Peyer's patch (tissue), 4 donors: ENCODE data around the gene CUBN. TPM values are rescaled to one million over a fixed set of nuclear protein-coding genes. Genes with fewer than 3 reads are reported as not detected.

Experiments used
- DNase-seq, 3 donors: peaks; one replicate each; pipeline ENCODE4 v3.0.0-alpha.2; 2017 to 2019
- H3K27ac ChIP-seq, 4 donors: fragments of 200-600 bp; sonication (generic); one replicate each; pipeline ENCODE4 v1.5.1; 2016 to 2019
- H3K27me3 ChIP-seq, 2 donors: fragments of 200-600 bp; sonication (generic); one replicate each; pipeline ENCODE4 v1.5.1; 2019
- H3K36me3 ChIP-seq, 3 donors: fragments of 200-600 bp; sonication (generic); one replicate each; pipeline ENCODE4 v1.5.1; 2016 to 2019
- H3K4me1 ChIP-seq, 4 donors: fragments of 200-600 bp; sonication (generic); one replicate each; pipeline ENCODE4 v1.5.1; 2016 to 2019
- H3K4me3 ChIP-seq, 4 donors: fragments of 200-600 bp; sonication (generic); 1 replicate in 3 of 4; 2 replicates in 1 of 4; pipeline ENCODE4 v1.5.1; 2016 to 2019; ENCODE audit warnings: mild to moderate bottlenecking in 1 of 4
- H3K9me3 ChIP-seq, 4 donors: fragments of 200-600 bp; sonication (generic); one replicate each; pipeline ENCODE4 v1.5.1; 2016 to 2019; ENCODE audit warnings: mild to moderate bottlenecking in 1 of 4
- POLR2A ChIP-seq, 2 donors: fragments of 450-650 bp; IDR thresholded peaks; one replicate each; pipeline ENCODE4 v1.5.1; 2017; ENCODE audit warnings: antibody characterized with exemption in 2 of 2, mild to moderate bottlenecking in 2 of 2, moderate library complexity in 2 of 2
- total RNA-seq, 4 donors: library from RNA; depleted of rRNA; stranded (reverse); fragments of >200 nt; gene quantifications; one replicate each; pipeline ENCODE4 v1.1.0, GENCODE V29; 2016
- TF ChIP-seq, protein P1 (sequence below), 6 experiments: fragments of 450-650 bp in 4 of 6; fragments of 200-600 bp in 2 of 6; sonication (generic) in 1 of 6; IDR thresholded peaks; one replicate each; pipeline ENCODE4 v1.5.1; 2017 to 2019; ENCODE audit warnings: antibody characterized with exemption in 6 of 6, mild to moderate bottlenecking in 3 of 6, moderate library complexity in 1 of 6

Gene CUBN
- total RNA-seq, 4 donors from 2014 or later: 2.5 to 329 (median 126) TPM

DNA sequence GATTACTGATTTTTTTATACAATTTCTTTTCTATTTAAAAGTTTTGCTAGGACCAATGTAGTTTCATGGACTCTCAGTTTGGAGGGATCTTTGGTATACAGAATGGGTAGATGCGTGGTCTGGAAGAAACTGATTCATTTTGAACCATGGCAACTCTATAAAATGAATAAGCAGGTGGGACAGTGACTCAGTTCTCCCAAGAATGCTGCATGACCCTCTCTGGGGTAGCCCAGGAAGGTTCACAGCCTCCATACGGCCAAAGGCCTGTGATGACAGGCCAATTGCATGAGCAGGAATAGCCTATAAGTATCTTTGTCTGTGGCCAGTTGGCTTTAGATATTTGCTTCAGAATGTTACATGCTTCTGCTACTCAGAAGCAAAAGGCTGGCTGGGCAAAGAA is 199.1 kb downstream of the CUBN start:
- DNase-seq: no peak
- H3K36me3 ChIP-seq: peaks cover 0 to 5% (median 0%) of the 10 kb centered on the region in 3 donors
- no peak overlapping the region for H3K4me3 ChIP-seq
- TF ChIP-seq, protein P1, sequence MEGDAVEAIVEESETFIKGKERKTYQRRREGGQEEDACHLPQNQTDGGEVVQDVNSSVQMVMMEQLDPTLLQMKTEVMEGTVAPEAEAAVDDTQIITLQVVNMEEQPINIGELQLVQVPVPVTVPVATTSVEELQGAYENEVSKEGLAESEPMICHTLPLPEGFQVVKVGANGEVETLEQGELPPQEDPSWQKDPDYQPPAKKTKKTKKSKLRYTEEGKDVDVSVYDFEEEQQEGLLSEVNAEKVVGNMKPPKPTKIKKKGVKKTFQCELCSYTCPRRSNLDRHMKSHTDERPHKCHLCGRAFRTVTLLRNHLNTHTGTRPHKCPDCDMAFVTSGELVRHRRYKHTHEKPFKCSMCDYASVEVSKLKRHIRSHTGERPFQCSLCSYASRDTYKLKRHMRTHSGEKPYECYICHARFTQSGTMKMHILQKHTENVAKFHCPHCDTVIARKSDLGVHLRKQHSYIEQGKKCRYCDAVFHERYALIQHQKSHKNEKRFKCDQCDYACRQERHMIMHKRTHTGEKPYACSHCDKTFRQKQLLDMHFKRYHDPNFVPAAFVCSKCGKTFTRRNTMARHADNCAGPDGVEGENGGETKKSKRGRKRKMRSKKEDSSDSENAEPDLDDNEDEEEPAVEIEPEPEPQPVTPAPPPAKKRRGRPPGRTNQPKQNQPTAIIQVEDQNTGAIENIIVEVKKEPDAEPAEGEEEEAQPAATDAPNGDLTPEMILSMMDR (IDR thresholded peaks at IDR 0.05): no peak
- no peak for TF ChIP-seq POLR2A (IDR thresholded peaks at IDR 0.05)
- H3K27ac ChIP-seq: no peak overlapping the region
- H3K4me1 ChIP-seq: no peaks in the 10 kb centered on the region
- no peaks in the 10 kb centered on the region for H3K27me3 ChIP-seq
- no peaks in the 10 kb centered on the region for H3K9me3 ChIP-seq

DNA sequence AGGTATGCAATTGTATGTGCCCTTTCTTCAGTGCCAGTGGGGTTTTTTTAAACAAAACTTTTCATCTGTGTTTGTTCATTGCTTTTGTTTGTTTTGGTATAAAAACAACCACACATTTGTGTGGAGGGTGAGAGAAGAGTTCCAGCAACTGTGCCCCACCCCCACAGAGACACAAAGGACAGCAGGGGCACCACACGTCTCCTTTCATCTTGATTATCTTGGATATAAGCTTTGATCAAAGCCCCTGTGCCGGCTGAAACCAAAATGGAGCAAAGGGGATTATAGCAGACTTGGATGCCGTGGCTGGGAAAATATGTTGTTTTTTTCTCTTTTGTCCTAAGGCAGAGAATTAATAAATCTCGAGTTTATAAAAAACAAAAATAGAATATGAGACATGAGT is 200.5 kb downstream of the CUBN start:
- H3K36me3 ChIP-seq: peaks cover 0 to 5% (median 0%) of the 10 kb centered on the region in 3 donors
- H3K4me3 ChIP-seq: no peak overlapping the region
- H3K4me1 ChIP-seq: no peaks in the 10 kb centered on the region
- no peaks in the 10 kb centered on the region for H3K27me3 ChIP-seq
- no peak overlapping the region for H3K27ac ChIP-seq
- no peak for TF ChIP-seq POLR2A (IDR thresholded peaks at IDR 0.05)
- TF ChIP-seq, protein P1 (IDR thresholded peaks at IDR 0.05): no peak
- DNase-seq: no peak
- H3K9me3 ChIP-seq: no peaks in the 10 kb centered on the region

DNA sequence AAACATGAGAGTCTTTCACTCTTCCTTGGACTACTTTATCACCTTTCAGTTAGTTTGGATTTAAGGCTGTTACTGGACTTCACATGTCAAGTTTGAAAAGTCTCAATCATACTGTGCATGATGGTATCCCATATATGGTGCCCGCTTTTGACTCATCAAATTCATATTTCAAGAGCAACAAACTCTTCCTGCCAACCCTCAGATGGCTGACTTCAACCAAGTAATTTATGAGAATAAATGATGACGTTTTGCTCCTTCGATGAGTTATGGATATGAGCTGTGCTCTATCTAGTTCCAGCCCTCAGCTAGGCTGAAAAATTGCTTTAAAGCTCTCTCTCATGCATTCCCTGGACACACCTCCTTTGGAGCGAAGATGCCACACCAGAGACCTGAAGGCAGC is 202.1 kb downstream of the CUBN start:
- H3K4me1 ChIP-seq: no peaks in the 10 kb centered on the region
- peaks cover 0 to 5% (median 0%) of the 10 kb centered on the region in 3 donors for H3K36me3 ChIP-seq
- no peaks in the 10 kb centered on the region for H3K27me3 ChIP-seq
- TF ChIP-seq POLR2A (IDR thresholded peaks at IDR 0.05): no peak
- TF ChIP-seq, protein P1 (IDR thresholded peaks at IDR 0.05): no peak
- H3K27ac ChIP-seq: no peak overlapping the region
- no peak overlapping the region for H3K4me3 ChIP-seq
- no peaks in the 10 kb centered on the region for H3K9me3 ChIP-seq
- DNase-seq: no peak

DNA sequence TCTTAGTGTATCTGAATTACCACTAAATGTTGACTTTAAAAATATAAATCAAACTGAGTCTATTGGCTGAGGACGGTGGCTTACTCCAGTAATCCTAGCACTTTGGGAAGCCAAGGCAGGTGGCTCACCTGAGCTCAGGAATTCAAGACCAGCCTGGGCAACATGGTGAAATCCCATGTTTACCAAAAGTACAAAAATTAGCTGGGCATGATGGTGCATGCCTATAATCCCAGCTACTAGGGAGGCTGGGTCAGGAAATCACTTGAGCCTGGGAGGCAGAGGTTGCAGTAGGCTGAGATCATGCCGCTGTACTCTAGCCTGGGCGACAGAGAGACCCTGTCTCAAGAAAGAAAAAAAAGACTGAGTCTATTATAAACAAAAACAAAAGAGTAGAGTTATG is 205.9 kb downstream of the CUBN start:
- Histone ChIP-seq H3K27ac (no peak overlapping the region), H3K27me3 (no peaks in the 10 kb centered on the region), H3K36me3 (peaks cover 0 to under 1% (median 0%) of the 10 kb centered on the region in 3 donors), H3K4me1 (no peaks in the 10 kb centered on the region), H3K4me3 (no peak overlapping the region), H3K9me3 (no peaks in the 10 kb centered on the region)
- no peak for DNase-seq
- TF ChIP-seq, protein P1 (IDR thresholded peaks at IDR 0.05): no peak
- no peak for TF ChIP-seq POLR2A (IDR thresholded peaks at IDR 0.05)

DNA sequence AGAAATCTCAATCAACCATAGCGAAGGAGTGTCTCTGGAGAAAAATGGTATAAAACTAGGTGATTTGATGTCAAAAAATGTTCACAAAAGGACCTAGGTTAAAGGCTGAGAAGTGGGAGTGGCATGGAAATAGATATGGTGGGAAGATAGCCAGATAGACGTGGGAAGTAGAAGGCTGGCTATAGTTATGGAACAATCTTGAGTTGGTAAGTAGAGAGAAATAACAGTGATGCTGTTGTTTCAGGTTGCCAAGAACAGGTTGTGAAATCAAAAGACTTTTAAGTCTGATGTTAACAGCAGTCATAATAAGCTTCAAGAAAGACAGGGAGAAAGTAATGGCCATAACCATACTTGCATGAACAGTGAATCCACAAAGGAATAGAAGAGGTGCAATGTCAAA is 206.3 kb downstream of the CUBN start:
- TF ChIP-seq POLR2A (IDR thresholded peaks at IDR 0.05): no peak
- TF ChIP-seq, protein P1 (IDR thresholded peaks at IDR 0.05): no peak
- Histone ChIP-seq H3K27me3 (no peaks in the 10 kb centered on the region), H3K4me1 (no peaks in the 10 kb centered on the region), H3K9me3 (no peaks in the 10 kb centered on the region), H3K36me3 (no peaks in the 10 kb centered on the region), H3K27ac (no peak overlapping the region), H3K4me3 (no peak overlapping the region)
- no peak for DNase-seq
